NCI-H82 (cell line): ENCODE data around the gene LGALS8.
A peak's percentile ranks its signal among the peaks of the same experiment; 100 is the strongest.

ENCODE experiments used
- DNase-seq: peaks from one replicate; lab custom pipeline; 2025; lab: John Stamatoyannopoulos, UW

LGALS8 gene

DNA sequence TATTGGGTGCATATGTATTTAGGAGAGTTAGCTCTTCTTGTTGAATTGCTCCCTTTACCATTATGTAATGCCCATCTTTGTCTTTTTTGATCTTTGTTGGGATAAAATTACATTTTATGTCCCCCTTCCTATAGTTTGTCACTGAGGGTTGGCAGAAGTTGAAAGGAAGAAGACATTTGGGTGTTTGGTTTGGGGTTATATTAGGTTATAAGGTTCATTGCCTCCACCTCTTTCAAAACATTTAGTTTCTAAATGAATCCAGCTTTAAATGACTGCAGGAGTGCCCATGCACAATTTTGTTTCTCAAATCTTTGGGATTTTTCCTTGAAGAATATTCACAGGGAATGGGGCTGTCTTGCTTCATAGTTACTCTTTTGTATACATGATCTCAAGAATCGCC, 14.6 kb upstream of the LGALS8 start:
- no peak for DNase-seq

DNA sequence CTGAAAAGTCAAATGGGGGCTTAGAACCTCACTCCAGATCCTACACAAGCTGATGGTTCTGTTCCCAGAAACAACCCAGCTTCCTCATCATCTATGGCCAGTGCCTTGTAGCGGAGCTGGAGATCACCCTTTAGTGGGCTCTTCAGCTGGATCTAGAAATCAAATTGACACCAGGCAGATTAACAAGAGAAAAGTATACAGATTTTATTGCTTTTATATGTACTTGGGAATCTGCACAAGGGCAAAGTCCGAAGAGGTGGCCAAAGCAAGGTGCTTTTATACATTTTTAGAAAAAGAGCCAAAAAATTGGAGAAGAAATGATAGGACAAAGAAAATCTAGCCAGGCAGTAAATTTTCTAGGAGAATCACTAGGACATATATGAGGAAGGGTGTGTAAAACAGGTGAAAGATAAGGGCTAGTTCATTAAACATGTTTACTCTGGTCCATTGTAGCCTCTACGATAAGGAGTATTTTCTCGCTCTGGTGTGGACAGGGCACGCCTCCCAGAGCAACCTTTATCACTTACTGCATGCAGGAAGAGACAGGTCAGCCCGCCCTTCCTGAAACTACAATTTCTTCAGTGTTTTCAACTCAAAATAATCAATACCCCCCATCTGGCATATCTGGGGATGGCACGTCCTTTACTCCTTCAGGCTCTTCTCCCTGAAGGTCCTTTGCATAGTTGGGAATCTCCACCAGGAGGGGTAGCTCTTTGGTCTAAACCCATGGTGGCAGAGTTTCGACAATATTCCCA, 14.0 kb upstream of the LGALS8 start:
- no peak for DNase-seq

DNA sequence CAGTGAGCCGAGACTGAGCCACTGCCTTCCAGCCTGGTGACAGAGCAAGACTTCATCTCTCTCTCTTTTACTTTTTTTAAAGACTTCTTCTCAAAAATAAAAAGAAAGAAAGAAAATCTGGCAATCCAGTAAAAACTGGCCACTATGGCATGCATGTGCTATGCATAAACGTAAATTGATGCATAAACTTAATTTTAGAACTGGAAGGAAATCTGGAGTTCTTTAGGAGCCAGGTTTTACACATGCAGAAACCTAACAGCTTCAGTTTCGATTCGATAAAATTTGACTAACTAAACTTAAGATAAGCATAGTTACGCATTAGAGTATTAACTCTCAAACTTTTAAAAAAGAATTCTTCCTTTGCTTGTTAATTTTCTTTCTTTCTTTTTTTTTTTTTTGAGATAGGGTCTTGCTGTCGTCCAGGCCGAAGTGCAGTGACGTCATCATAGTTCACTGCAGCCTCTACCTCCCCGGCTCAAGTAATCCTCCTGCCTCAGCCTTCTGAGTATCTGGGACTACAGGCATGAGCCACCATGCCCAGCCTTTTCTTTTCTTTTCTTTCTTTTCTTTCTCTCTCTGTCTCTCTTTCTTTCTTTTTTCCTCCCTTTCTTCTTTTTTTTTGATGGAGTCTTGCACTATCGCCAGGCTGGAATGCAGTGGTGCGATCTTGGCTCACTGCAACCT, 11.9 kb upstream of the LGALS8 start:
- no peak for DNase-seq

DNA sequence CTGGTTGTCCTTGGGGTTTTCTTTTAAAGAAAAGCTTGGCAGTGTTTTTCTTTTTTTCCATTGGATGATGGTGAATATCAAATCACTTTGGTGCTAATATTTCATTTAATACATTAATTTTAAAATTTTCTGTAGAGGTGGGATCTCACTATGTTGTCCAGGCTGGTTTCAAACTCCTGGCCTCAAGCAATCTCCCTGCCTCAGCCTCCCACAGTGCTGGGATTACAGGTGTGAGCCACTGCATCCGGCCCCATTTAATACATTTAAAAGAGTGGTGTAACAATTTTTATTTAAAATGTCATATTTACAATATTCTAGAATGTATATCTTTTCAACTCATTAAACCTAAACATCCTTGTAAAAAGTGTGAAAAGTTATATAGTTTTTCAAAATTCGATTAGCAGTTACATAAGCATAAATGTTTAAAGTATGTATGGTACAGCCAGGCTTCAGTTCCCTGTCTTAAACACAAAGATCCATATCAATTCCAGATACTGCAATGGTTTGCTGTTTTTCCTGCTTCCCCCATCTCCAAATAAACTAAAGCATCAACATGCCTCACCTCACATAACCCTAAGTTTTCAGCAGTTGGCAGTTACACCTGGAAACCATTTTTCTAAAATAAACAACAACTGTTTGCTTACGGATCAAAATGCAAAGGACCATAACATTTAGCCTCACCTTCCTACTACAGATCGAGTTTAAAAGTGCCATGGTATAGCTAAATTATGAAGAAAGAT, 8.9 kb upstream of the LGALS8 start:
- no peak for DNase-seq

DNA sequence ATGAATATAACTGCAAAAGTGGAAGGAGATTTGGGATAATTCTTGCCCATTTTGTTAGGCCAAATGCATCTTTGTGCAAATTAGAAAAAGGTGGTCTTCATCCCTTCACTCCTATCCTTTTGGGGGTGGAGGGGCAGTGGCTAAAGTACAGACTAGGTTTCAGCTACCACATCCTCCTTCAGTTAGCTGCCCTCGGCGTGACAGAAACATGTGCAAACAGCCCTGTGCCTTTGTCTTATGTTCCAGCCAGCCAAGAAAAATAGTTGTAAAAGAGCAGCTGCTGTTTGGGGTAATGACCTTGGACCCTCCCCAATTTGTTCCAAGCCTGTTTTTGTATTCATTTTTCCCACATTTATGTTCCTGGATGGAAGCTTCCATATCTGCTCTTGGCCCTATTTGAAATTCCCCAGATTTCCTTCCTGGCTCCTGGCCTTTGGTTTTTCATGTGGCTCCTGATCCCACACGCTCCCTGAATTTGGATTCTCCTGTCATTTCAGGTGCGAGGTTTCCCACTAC, 8.3 kb upstream of the LGALS8 start:
- DNase-seq = no peak

DNA sequence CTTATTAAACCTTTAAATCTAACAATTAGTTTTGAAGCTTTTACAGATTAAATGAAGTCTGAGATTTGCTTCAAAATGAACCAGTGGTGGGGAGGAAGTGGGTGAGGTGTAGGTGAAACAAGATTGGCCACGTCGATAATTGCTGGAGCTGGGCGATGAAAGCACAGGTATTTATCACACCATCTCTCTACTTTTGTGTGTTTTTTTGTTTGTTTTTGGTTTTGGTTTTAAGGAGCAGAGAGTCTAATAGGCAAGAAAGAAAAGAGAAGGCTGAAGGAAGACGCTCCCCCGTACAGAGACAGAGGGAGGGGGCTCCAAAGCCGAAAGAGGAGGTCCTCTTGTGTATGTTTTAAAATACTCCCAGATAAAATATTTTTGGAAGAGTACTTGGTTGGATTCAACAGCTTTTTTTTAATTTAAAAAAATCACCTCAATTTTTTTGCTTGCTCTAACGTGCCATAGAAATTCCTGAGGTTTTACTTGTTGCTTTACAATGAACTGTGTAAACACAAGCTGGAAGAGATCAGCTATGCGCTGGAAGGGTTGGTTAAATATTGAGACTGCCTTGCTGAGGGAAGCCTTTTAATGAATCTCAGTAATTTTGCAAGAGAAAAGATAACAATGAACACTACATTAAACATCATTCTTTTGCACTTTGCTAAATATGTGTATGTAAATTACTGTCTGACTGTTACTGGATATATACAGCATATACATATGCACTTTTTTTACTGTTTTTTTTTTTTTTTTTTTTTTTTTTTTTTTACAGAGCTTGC, 6.7 kb upstream of the LGALS8 start:
- DNase-seq = no peak

DNA sequence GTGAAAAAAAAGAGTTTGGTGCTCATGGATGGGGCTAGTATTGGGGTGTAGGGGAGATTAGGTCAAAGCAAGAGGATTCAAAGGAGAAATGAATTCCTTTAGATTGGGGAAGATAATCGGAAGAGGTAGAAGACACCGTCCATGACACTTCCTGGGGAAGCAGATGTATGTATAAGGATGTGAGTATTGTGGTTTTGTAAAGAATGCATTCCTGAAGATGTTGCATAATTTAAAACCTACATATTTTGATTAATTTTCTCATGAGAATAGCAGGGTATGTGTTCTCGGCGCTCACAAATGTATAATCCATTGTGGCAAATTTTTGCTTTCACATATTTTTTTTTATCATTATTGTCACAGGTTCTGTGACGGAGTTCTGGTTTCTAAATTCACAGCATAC, 5.5 kb upstream of the LGALS8 start:
- DNase-seq = no peak

DNA sequence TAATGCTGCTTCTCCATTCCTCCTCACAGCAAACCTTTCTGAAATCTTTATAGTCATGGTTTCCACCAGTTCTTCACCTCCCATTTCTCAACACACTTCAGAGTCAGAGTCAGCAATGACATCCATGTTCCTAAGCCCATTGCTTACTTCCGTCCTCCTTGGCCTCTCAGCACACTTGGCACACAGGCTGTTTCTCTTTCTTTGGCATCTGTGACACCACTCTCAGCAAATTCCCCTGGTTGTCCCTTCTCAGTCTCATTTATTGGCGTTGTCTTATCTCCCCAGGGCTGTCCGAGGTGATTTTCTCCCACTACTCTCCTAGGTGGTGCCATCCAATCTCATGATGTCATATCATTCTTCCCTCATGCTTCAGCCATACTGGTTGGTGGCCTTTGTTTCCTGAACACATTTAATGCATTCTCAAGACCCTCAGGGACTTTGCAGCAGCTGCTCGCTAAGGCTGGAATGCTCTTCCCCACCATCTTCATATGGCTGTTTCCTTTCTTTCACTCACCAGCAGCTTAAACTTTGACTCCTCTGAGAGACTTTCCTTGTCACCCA, 3.3 kb upstream of the LGALS8 start:
- DNase-seq = no peak

DNA sequence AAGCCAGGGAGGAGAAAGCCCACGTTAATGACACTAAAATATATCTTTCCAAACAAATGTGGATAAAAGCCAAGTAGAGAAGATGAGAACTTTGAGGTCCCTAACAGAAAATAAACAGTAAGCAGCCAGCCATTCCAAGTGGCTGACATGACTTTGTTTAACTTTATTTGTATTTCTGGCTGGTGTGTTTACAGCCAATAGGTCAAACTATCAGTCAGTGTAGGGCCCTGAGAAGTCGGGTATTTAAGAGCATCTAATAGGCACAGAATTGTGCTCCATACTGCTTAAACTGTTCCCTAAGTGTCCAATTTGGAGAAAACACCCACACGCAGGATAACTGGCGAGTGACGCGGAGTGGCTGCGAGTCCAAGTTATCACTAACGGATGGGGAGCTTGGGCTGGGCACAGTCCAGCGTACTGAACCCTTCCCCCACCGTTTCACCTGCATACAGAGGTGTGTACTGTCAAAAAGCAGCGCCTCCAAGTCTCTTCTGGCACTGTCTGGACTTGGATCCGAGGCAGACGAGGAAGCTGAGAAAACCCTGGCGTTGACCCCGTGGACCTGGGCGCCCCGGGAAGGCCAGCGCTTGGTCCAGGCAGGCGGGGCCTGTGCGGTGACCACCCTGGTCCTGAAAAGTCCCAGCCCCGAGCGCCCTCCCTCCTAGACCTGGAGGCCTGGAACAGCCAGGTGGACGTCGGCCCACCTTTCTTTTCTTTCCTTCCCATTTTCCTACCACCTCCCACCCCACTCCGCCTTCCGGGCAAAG, 662 bp upstream of the LGALS8 start:
- no peak for DNase-seq

DNA sequence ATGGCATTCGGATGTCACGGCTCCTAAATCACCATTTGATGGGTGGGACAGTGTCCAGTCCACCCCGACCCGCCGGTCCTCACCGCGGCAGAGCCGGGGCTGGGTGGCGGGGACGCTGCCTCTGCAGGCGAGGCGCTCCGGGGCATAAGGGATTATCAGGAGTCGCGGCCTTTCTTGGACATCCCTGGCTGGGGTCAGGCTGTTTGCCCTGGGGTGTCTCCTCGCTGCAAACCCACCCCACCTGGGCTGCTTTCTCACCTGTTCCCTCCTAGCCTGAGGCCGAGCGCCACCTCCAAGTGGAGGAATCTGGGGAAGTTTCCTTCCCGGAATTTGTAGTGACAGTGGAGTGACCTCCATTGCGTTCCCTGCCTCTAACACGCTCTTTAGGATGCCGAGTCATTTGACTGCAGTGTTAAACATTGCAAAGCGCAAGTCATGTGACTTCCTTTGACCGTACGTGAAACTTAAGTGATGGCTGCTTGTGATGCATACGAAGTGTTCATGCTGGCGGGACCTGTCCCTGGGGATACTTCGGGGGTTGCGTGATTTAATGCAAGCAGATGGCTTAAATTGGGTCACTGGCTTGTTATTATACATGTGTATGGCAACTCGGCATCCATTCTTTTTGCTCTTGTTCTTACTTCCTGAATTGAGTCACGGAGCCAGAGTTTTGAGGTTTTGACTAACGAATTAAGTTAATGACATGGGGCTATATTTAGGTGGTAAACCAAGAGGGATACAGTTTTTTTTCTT, 536 bp downstream of the LGALS8 start:
- DNase-seq = peak; percentile 50

DNA sequence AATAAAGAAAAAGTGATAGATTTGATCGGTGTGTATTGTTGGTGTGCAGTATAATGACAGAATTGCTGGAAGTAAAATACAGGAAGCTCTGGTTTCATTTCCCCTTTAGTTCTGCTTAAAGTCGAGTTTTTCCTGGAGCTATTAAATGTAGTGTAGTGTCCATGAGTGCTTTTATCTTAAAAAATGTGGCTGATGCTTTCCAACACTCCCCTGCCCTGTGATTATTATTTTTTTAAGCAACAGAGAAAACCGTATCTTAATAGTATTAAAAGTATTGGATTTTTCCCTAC, 1.1 kb downstream of the LGALS8 start:
- no peak for DNase-seq

GRCh38 chr1:236526079-236526478, 2.3 kb downstream of the LGALS8 start:
- DNase-seq = no peak

DNA sequence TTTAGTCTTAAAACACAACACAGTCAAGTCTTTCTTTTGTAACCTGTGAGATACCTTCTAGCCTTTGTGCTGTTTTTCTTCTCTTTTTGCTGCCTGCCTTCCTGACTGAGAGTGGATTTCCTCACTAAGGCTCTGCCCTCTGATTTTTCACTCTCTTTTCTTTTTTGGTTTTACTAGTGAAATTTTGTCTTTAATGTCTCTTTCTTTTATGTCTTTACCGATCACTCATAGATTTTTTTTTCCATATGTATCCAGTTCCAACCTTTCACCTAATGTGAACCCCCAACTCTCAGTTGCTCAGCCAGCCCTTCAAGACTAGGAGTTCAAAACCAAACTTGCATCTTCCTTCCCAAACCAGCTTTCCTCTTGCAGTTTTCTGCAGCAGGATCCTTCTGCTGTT, 6.5 kb downstream of the LGALS8 start:
- DNase-seq = no peak

- DNase-seq = no peak
Measured at GRCh38 chr1:236530959-236531358, 7.2 kb downstream of the LGALS8 start.

DNA sequence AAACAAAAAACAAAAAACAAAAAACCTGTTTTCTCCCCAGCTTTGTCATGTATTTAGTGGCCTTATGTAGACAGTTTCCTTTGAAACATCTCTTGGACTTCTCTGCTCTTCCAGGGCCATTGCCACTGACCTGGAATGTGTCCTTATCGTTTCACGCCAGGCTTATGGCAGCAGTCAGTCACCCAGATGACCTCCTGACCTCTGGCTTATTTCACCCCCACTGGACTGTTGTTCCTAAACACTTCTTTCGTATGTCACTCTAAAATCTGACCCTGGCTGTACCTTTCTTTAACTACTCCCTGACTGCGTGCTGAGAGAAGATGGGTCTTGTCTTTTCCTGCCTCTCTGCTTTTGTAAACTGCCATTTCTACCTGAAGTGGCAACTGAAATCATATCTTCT, 9.1 kb downstream of the LGALS8 start:
- no peak for DNase-seq

DNA sequence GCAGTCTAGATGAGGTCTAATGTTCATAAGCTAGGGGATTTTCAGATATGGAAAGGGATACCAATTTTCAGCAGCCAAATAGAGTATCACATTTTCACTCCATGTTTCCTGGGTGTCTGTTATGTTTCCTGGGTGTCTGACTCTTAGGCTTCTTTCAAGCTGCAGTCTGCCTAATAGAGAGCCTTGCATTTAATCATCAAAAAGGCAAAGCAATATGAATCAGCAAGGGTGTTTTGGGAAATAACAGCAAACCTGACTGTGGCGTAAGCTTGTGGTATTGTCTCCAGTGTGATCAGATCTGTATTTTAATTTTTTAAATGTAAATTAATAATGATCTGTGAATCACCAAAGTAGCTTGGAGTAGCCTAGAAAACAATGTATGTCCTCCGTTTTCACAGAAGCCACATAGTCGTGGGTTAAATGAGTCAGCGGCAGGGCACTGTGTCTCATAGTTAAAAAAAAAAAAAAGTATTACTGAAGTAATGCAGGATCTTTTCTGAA, 10.4 kb downstream of the LGALS8 start:
- no peak for DNase-seq

- DNase-seq = no peak
Measured at GRCh38 chr1:236535190-236535589, 11.4 kb downstream of the LGALS8 start.

DNA sequence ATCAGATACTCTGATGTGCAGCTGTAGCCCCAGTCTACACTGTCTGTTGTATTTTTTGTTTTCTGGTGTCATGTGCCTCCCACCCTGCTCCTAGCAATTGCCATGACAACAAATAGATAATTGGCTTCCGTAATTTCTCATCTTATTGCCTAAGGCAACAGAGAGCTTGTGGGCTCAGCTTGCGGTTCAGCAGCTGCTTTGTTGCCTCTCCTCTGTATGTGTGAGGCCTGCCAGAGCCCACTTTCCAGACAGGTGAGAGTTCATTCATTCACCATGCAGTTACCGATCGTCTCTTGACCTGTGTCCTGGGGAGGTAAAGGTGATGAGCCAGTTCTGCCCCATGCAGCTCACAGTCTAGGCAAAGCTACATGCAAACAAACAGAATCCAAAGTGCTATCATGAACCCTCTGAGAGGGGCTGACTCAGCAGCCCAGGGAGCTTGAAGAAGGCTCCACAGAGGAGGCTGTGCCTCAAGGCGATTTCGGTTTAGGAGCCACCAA, 11.9 kb downstream of the LGALS8 start:
- peak; percentile 50 for DNase-seq

DNA sequence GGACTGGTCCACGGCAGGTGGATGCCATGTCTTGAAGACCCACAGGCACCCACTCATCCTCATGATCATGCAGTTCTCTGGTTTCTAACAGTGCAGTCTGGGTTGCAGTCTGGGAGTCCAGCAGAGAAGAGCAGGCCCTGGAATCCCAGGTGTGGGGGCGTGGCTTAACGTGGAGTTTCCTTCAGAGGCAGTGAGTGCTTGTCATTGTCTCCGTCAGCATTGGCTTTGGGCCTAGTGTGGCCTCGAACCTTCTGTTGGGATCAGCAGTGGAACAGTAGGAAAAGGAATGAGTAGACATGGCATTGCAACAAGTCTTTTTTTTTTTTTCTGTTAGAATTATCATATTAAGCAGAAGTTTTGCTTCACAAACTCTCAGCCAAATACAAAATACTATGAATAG, 12.8 kb downstream of the LGALS8 start:
- peak; percentile 30 for DNase-seq

GRCh38 chr1:236540813-236541465, 17.2 kb downstream of the LGALS8 start:
- DNase-seq = no peak
